Smooth muscle cell (in vitro differentiated cells): ENCODE results near the gene HIGD1C. TPM values are rescaled to one million over a fixed set of nuclear protein-coding genes. Genes with fewer than 3 reads are reported as not detected.
A peak's percentile ranks its signal among the peaks of the same experiment; 100 is the strongest.

Experiments
- DNase-seq: peaks from one replicate; lab custom pipeline; 2025; ENCODE audit not compliant: unreplicated experiment; lab: John Stamatoyannopoulos, UW
- H2AFZ ChIP-seq: fragments of 200-600 bp; sonication (generic); 2 replicates; pipeline ENCODE4 v1.6.0; 2016; ENCODE audit warnings: antibody characterized with exemption, low read depth, mild to moderate bottlenecking
- H3F3A ChIP-seq: fragments of 200-600 bp; sonication (generic); 2 replicates; pipeline ENCODE4 v1.6.0; 2017; ENCODE audit warnings: antibody characterized with exemption, low read depth
- H3K27ac ChIP-seq: fragments of 200-600 bp; sonication (generic); 2 replicates; pipeline ENCODE4 v1.5.1; 2016; ENCODE audit warnings: low read depth, mild to moderate bottlenecking
- H3K27me3 ChIP-seq: fragments of 200-600 bp; sonication (generic); 2 replicates; pipeline ENCODE4 v1.6.1; 2016; ENCODE audit warnings: low read depth, mild to moderate bottlenecking
- H3K36me3 ChIP-seq: fragments of 200-600 bp; sonication (generic); 2 replicates; pipeline ENCODE4 v1.5.1; 2016; ENCODE audit warnings: low read depth
- H3K4me1 ChIP-seq: fragments of 200-600 bp; sonication (generic); 2 replicates; pipeline ENCODE4 v1.5.1; 2016; ENCODE audit warnings: low read depth
- H3K4me2 ChIP-seq: fragments of 200-600 bp; sonication (generic); 2 replicates; pipeline ENCODE4 v1.6.0; 2016; ENCODE audit warnings: mild to moderate bottlenecking
- H3K4me3 ChIP-seq: fragments of 200-600 bp; sonication (generic); 2 replicates; pipeline ENCODE4 v1.5.1; 2016; ENCODE audit warnings: mild to moderate bottlenecking
- H3K79me2 ChIP-seq: fragments of 200-600 bp; sonication (generic); 2 replicates; pipeline ENCODE4 v1.6.0; 2016; ENCODE audit warnings: low read depth, mild to moderate bottlenecking
- H3K9ac ChIP-seq: fragments of 200-600 bp; sonication (generic); 2 replicates; pipeline ENCODE4 v1.6.0; 2016; ENCODE audit warnings: low read depth
- H3K9me3 ChIP-seq: fragments of 200-600 bp; sonication (generic); replicated peaks from 2 replicates; pipeline ENCODE4 v1.5.1; 2016; ENCODE audit warnings: low read depth
- H4K20me1 ChIP-seq: fragments of 200-600 bp; sonication (generic); 2 replicates; pipeline ENCODE4 v1.6.0; 2016; ENCODE audit warnings: low read depth
- WGBS: methylation state at CpG from one replicate; pipeline ENCODE4 v1.1.7; 2016; ENCODE audit warnings: low lambda C conversion rate; 5-methylcytosine and 5-hydroxymethylcytosine counted together
- polyA plus RNA-seq: library from polyadenylated mRNA; unstranded; fragments of >200 nt; fragmentation: Nextera tagmentation; extraction: Ambion mirVana; gene quantifications from 2 replicates; pipeline ENCODE4 v1.2.1, GENCODE V29; 2016
- total RNA-seq: library from RNA; depleted of rRNA; stranded (reverse); fragments of >200 nt; gene quantifications from 2 replicates; pipeline ENCODE4 v1.2.3, GENCODE V29; 2014
- TF ChIP-seq, protein P1 (sequence below): fragments of 200-600 bp; sonication (generic); IDR thresholded peaks from 2 replicates; pipeline ENCODE4 v1.5.1; 2017; ENCODE audit warnings: borderline replicate concordance, mild to moderate bottlenecking, antibody characterized with exemption; ENCODE audit not compliant: insufficient read depth, poor library complexity, severe bottlenecking

HIGD1C gene
- total and polyA plus RNA-seq, 2 experiments from 2014 or later, result not detected

DNA sequence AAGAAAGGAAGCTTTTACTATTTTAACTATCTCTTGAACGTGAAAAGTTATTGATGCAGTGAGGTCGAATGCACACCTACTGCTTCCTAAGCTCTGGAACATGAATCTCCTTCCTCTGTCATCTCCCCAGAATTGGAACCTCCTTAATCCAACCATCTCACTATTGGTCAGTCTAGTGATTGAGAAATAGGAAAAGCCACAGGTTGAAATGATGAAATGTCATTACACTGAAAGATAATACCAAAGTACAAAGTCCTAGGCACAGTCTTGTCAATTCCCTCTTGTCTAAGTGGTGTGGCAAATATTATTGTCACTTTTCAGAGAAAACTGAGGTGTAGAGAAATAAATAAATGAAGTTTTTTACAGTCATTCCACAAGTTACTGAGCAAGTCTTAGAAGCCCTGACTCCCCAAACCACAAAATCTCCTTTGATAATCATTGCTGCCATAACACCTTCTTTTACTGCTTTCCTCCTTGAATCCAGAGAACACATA, 19.5 kb upstream of the HIGD1C start:
- Histone ChIP-seq H3K4me2 (peak overlapping the region; percentile 60), H3K27ac (peak overlapping the region; percentile 90), H3K9me3 (no peaks in the 10 kb centered on the region), H3F3A (peaks cover 10% of the 10 kb centered on the region), H3K27me3 (no peaks in the 10 kb centered on the region), H3K36me3 (no peaks in the 10 kb centered on the region), H3K4me3 (no peak overlapping the region), H3K4me1 (peaks cover 19% of the 10 kb centered on the region), H3K9ac (no peak overlapping the region), H2AFZ (no peak overlapping the region), H3K79me2 (peaks cover 10% of the 10 kb centered on the region), H4K20me1 (no peaks in the 10 kb centered on the region)
- no peak for DNase-seq
- TF ChIP-seq, protein P1, sequence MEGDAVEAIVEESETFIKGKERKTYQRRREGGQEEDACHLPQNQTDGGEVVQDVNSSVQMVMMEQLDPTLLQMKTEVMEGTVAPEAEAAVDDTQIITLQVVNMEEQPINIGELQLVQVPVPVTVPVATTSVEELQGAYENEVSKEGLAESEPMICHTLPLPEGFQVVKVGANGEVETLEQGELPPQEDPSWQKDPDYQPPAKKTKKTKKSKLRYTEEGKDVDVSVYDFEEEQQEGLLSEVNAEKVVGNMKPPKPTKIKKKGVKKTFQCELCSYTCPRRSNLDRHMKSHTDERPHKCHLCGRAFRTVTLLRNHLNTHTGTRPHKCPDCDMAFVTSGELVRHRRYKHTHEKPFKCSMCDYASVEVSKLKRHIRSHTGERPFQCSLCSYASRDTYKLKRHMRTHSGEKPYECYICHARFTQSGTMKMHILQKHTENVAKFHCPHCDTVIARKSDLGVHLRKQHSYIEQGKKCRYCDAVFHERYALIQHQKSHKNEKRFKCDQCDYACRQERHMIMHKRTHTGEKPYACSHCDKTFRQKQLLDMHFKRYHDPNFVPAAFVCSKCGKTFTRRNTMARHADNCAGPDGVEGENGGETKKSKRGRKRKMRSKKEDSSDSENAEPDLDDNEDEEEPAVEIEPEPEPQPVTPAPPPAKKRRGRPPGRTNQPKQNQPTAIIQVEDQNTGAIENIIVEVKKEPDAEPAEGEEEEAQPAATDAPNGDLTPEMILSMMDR, result no peak
- 69% methylated on average over 2 of the region's 2 CpGs for WGBS

DNA sequence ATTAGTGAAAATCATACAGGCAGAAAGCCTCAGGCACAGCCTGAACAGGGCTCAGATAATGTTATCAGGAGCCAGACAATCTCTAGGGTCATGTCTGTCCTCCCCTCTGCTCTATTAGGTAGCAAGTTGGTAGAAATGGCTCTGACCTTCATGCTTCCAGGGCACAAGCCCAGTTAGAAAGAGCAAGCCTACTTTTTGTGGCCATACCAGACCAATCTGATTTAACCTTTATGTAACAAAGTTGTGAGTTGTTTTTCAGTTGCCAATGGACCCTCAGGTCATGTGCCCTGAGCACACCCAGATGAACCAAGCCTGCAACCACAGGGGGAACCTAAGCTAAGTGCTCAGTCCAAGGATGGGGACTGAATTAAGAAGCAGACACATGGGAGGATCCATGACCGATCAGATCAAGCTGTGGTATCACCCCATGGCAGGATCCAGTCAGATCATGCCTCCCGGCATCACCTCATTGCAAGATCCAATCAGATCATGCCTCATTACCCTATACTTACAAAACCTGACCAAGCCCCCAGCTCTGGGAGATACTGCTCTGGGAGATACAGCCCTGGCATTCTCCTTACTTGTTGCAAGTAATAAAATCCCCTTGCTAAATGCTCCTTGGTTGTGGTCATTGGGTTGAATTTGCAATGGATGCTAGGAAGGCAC, 18.8 kb upstream of the HIGD1C start:
- Histone ChIP-seq H3F3A (peaks cover 10% of the 10 kb centered on the region), H3K4me1 (peaks cover 19% of the 10 kb centered on the region), H4K20me1 (no peaks in the 10 kb centered on the region), H3K4me2 (peak overlapping the region; percentile 60), H3K79me2 (peaks cover 5% of the 10 kb centered on the region), H3K27me3 (no peaks in the 10 kb centered on the region), H2AFZ (no peak overlapping the region), H3K9me3 (no peaks in the 10 kb centered on the region), H3K9ac (no peak overlapping the region), H3K4me3 (no peak overlapping the region), H3K36me3 (no peaks in the 10 kb centered on the region), H3K27ac (peak overlapping the region; percentile 90)
- DNase-seq, result no peak
- TF ChIP-seq, protein P1, result no peak
- WGBS, result 100% methylated on average over 2 of the region's 2 CpGs

DNA sequence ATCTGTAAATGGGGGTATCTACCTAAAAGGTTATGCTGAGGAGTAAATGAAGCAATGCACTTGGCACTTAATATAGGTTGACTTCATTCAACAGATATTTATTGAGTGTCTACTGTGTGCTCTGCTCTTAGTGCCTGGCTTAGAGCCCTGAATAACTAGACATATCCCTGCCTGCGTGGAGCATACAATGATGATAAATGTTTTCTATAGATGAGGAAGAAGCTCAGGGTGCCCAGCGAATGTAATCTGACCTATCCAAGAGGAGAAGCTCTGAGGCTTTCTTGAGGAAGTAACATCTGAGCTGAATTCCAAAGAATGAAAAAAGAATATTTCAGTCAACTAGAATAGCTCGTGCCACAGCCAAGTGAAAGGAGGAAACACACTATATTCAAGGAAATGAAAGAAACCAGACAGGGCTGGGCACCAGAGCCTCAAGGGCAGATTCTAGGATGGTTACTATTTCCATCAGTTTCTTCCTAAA, 17.9 kb upstream of the HIGD1C start:
- Histone ChIP-seq H3K4me2 (peak overlapping the region; percentile 71), H3F3A (peaks cover 10% of the 10 kb centered on the region), H4K20me1 (no peaks in the 10 kb centered on the region), H2AFZ (no peak overlapping the region), H3K9ac (peak overlapping the region; percentile 33), H3K4me3 (peak overlapping the region; percentile 17), H3K9me3 (no peaks in the 10 kb centered on the region), H3K27me3 (no peaks in the 10 kb centered on the region), H3K79me2 (peaks cover 2% of the 10 kb centered on the region), H3K36me3 (no peaks in the 10 kb centered on the region), H3K4me1 (peaks cover 19% of the 10 kb centered on the region), H3K27ac (peak overlapping the region; percentile 90)
- WGBS, result 36% methylated on average over 3 of the region's 3 CpGs
- TF ChIP-seq, protein P1, result no peak
- no peak for DNase-seq
